Suprapubic skin (tissue), 4 donors: ENCODE measurements around the gene STYXL1.

Experiments
- EP300 ChIP-seq: sonication (generic); formaldehyde crosslinking; IDR thresholded peaks from one replicate; pipeline ENCODE4 v1.6.1; 2017; ENCODE audit warnings: antibody characterized with exemption
- POLR2A ChIP-seq, 2 donors: fragments of 450-650 bp; IDR thresholded peaks; one replicate each; pipeline ENCODE4 v1.6.1; 2017; ENCODE audit warnings: antibody characterized with exemption in 2 of 2, mild to moderate bottlenecking in 2 of 2, moderate library complexity in 2 of 2
- POLR2AphosphoS5 ChIP-seq, 3 donors: sonication (generic); formaldehyde crosslinking; IDR thresholded peaks; one replicate each; pipeline ENCODE4 v1.6.1; 2017; ENCODE audit warnings: antibody characterized with exemption in 3 of 3
- TF ChIP-seq, protein P1 (sequence below), 2 donors: fragments of 200-600 bp in 1 of 2; fragments of 450-650 bp in 1 of 2; sonication (generic) in 1 of 2; IDR thresholded peaks; one replicate each; pipeline ENCODE4 v1.5.1; 2016 to 2019; ENCODE audit warnings: antibody characterized with exemption in 2 of 2, mild to moderate bottlenecking in 1 of 2, moderate library complexity in 1 of 2

DNA sequence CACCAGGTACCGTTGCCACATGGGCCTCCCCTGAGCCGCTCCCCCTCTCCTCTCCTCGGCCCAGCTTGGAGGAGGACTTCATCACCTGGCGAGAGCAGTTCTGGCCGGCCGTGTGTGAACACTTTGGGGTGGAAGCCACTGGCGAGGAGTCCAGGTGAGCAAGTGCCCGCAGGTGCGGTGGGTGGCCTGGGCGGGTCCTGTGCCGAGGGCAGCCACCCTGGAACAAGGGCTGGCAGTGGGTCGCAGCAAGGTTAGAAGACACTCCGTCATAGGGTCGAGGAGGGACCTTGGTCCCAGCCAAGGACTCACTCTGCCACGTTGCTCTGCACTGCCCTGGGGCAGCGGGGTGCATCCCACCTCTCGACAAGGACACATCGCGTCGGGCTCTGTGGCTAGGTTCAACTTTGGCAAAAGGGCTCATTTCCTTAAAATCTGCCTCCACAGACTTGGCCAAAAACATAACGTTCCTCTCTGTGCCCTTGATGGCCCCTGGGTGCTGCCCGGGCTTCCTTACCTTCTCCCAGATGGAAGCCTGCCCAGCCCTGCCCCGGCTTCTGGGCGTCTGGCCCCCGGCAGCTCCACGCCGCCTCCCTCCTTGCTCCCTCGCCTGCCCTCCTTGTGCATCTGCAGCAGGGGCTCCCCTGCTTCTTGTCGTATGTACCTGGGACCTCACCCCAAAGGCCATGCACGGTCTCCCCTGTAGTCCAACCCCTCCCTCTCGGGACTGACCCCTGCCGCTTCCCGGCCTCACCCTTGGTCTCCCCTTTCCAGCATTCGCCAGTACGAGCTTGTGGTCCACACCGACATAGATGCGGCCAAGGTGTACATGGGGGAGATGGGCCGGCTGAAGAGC lies 66.1 kb downstream of the STYXL1 start:
- TF ChIP-seq, protein P1, sequence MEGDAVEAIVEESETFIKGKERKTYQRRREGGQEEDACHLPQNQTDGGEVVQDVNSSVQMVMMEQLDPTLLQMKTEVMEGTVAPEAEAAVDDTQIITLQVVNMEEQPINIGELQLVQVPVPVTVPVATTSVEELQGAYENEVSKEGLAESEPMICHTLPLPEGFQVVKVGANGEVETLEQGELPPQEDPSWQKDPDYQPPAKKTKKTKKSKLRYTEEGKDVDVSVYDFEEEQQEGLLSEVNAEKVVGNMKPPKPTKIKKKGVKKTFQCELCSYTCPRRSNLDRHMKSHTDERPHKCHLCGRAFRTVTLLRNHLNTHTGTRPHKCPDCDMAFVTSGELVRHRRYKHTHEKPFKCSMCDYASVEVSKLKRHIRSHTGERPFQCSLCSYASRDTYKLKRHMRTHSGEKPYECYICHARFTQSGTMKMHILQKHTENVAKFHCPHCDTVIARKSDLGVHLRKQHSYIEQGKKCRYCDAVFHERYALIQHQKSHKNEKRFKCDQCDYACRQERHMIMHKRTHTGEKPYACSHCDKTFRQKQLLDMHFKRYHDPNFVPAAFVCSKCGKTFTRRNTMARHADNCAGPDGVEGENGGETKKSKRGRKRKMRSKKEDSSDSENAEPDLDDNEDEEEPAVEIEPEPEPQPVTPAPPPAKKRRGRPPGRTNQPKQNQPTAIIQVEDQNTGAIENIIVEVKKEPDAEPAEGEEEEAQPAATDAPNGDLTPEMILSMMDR (IDR thresholded peaks at IDR 0.05), result no peak
- no peak for TF ChIP-seq EP300
- no peak for TF ChIP-seq POLR2A (IDR thresholded peaks at IDR 0.05)
- no peak for TF ChIP-seq POLR2AphosphoS5 (IDR thresholded peaks at IDR 0.05)
